PFSK-1 (cell line): ENCODE results near the gene RASGRF2.

Experiments
- FOXP2 ChIP-seq: optimal IDR thresholded peaks from 2 replicates; pipeline ENCODE3; 2011; ENCODE audit warnings: borderline replicate concordance, control low read depth, inconsistent platforms; ENCODE audit not compliant: insufficient read depth; ENCODE audit errors: extremely low read length, extremely low read depth
- POLR2AphosphoS5 ChIP-seq: IDR thresholded peaks from 2 replicates; pipeline ENCODE4 v1.6.1; 2012; ENCODE audit warnings: low read depth, mild to moderate bottlenecking, control low read depth, low read length, moderate library complexity
- REST ChIP-seq, 2 experiments: IDR thresholded peaks; 2 replicates each; pipeline versions ENCODE4 v1.6.1 to v1.8.0; 2011 to 2012; ENCODE audit warnings: low read depth in 2 of 2, low read length in 2 of 2, control low read depth in 1 of 2, inconsistent platforms in 1 of 2, mild to moderate bottlenecking in 1 of 2, moderate library complexity in 1 of 2; ENCODE audit not compliant: insufficient read depth in 1 of 2
- SIN3A ChIP-seq: IDR thresholded peaks from 2 replicates; pipeline ENCODE4 v1.6.1; 2012; ENCODE audit warnings: mild to moderate bottlenecking, low read length, moderate library complexity, borderline replicate concordance; ENCODE audit not compliant: insufficient read depth
- TAF1 ChIP-seq: IDR thresholded peaks from 2 replicates; pipeline ENCODE4 v1.6.1; 2012; ENCODE audit warnings: low read length, control low read depth, borderline replicate concordance; ENCODE audit not compliant: insufficient read depth

RASGRF2 gene

DNA sequence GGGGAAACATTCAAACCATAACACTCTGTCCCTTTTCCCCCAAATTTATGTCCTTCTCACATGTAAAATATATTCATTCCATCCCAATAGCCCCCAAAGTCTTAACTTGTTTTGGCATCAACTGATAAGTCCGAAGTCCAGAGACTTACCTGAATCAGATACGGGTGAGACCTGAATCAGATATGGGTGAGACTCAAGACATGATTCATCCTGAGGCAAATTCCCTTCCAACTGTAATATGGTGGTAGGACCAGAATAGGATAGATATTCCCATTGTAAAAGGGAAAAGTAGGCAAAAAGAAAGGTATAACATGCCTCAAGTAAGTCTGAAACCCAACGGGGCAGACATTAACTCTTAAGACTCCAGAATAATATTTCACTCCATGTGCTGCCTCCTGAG lies 157.4 kb downstream of the RASGRF2 start:
- TF ChIP-seq REST (IDR thresholded peaks at IDR 0.05; ENCODE audit: insufficient read depth in 1 of 2, low read depth in 2 of 2, low read length in 2 of 2) = no peak
- TF ChIP-seq FOXP2 = no peak
- no peak for TF ChIP-seq TAF1
- no peak for TF ChIP-seq POLR2AphosphoS5
- no peak for TF ChIP-seq SIN3A

DNA sequence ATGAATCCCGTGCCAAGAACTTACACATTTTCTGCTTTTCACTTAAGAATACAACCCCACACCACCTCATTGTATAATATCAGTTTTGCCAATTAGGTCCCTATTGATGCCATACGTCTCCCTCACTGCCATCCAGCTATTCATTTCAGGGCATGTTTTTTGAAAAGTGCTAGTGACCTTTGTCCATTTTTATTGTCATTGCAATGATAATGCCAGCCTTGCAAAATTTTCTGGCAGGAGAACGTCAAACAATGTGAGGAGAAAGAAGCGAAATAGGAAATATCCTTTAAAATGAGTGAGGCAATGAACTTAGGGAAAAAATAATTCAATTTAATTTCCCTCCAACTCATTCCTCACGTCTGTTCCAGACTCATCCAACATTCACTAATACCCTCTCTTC lies 161.1 kb downstream of the RASGRF2 start:
- no peak for TF ChIP-seq TAF1

DNA sequence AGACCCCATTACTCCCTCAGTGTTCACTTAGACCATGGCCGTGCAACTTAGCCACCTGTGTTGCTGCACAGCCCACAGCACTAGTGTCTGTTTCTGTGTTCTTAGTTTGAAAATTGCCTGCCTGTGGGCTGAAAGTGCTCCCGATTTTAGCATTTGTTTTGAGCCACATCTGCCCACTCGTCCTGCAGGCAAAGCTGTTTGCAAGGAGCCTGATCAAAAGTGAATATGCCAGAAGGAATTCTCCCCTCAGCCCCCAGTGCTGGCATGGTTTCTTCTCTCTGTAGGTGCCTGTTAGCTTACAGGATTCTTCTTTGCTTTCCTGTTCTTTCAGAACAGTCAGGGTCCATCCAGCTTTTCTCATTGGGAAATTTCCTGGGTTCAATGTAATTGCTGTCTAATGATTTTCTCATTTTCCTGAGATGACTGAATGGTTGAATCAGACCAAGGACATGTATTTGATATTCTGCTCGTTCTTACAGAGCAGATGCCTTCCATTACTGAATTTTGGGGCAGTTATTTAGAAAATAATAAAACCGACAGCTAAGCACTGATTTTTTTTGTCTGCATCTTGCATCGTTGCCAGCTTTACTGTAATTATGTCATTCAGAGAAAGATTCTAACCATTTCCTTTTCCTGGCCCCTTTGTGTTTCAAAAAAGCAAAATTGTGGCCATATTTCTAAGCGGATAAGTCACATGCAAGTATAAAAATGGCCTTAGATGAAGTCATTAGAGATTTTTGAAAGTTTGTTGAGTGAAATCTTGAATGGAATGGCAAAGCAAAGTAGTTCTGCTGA lies 161.9 kb downstream of the RASGRF2 start:
- TF ChIP-seq SIN3A (no peak), FOXP2 (no peak), REST (IDR thresholded peaks at IDR 0.05; ENCODE audit: insufficient read depth in 1 of 2, low read depth in 2 of 2, low read length in 2 of 2) (no peak), POLR2AphosphoS5 (no peak), TAF1 (no peak)

GRCh38 chr5:81125959-81126358 lies 165.8 kb downstream of the RASGRF2 start:
- TF ChIP-seq TAF1 (no peak), SIN3A (no peak), POLR2AphosphoS5 (no peak), REST (IDR thresholded peaks at IDR 0.05; ENCODE audit: insufficient read depth in 1 of 2, low read depth in 2 of 2, low read length in 2 of 2) (no peak), FOXP2 (no peak)

DNA sequence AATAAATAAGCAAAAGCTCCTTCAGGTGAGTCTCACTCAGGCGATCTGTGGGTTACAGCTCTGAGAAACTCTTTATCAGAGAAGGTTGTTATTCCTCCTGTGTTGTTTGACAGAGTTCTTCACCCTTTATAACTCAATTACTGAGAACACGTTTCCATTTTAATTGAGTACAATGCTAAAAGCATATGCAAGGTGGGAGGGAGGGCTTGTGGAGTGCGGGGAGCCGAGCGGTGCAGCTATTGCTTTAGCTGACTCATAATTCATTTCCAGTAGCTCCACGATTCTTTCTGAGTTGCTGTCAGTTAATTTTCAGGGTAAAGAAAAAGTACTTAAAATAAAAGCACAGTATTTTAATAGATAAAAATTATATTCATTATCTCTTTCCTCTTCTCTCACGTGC lies 168.3 kb downstream of the RASGRF2 start:
- no peak for TF ChIP-seq SIN3A
- TF ChIP-seq FOXP2 = no peak
- TF ChIP-seq REST (IDR thresholded peaks at IDR 0.05; ENCODE audit: insufficient read depth in 1 of 2, low read depth in 2 of 2, low read length in 2 of 2) = no peak
- no peak for TF ChIP-seq POLR2AphosphoS5
- TF ChIP-seq TAF1 = no peak
